Adrenal gland (tissue), 12 donors: ENCODE data around the gene NOC4L. TPM values are rescaled to one million over a fixed set of nuclear protein-coding genes. Genes with fewer than 3 reads are reported as not detected.

Source experiments
- DNase-seq, 7 donors: peaks; one replicate each; pipeline ENCODE4 v3.0.0-alpha.2; 2019 to 2020
- H3K27ac ChIP-seq, 5 donors: fragments of 200-600 bp; sonication (generic) in 4 of 5; 1 replicate in 3 of 5; 2 replicates in 2 of 5; pipeline versions ENCODE4 v1.5.1 to v1.8.0; 2016 to 2020; ENCODE audit warnings: mild to moderate bottlenecking in 1 of 5
- H3K27me3 ChIP-seq: fragments of 200-600 bp; 2 replicates; pipeline ENCODE4 v1.8.0; 2021
- H3K36me3 ChIP-seq, 2 donors: fragments of 200-600 bp; replicated peaks in 1 of 2; 1 replicate in 1 of 2; 2 replicates in 1 of 2; pipeline versions ENCODE4 v1.5.1 to v1.8.0; 2018 to 2022
- H3K4me1 ChIP-seq, 2 donors: fragments of 200-600 bp; replicated peaks in 1 of 2; 1 replicate in 1 of 2; 2 replicates in 1 of 2; pipeline versions ENCODE4 v1.5.1 to v1.8.0; 2018 to 2021
- H3K4me3 ChIP-seq, 4 donors: fragments of 200-600 bp; sonication (generic) in 3 of 4; one replicate each; pipeline ENCODE4 v1.5.1; 2016 to 2018
- H3K9me3 ChIP-seq, 3 donors: fragments of 200-600 bp; sonication (generic) in 1 of 3; replicated peaks in 1 of 3; 1 replicate in 2 of 3; 2 replicates in 1 of 3; pipeline versions ENCODE4 v1.5.1 to v1.8.0; 2016 to 2021
- CTCF ChIP-seq, 6 experiments: fragments of 450-650 bp in 4 of 6; fragments of 200-600 bp in 2 of 6; sonication (generic) in 1 of 6; IDR thresholded peaks; 1 replicate in 5 of 6; 2 replicates in 1 of 6; pipeline versions ENCODE4 v1.5.1 to v1.8.0; 2016 to 2021; ENCODE audit warnings: antibody characterized with exemption in 6 of 6, mild to moderate bottlenecking in 2 of 6, moderate library complexity in 1 of 6
- POLR2A ChIP-seq, 2 donors: fragments of 450-650 bp; IDR thresholded peaks; one replicate each; pipeline ENCODE4 v1.6.1; 2017; ENCODE audit warnings: antibody characterized with exemption in 2 of 2, mild to moderate bottlenecking in 2 of 2, moderate library complexity in 1 of 2
- WGBS, 4 donors: extraction: QIAGEN DNeasy Blood & Tissue Kit in 2 of 4; methylation state at CpG; one replicate each; pipeline versions ENCODE4 v1.1.5 to v1.1.7; 2013 to 2017; 5-methylcytosine and 5-hydroxymethylcytosine counted together
- intact Hi-C, 2 donors: fragments of 100-400 bp; cut with DNase I; formaldehyde crosslinking; loops; one replicate each; pipeline versions ENCODE4 v1.14.1 to v1.15.0; 2022 to 2023
- polyA plus RNA-seq, 3 donors: library from polyadenylated mRNA; stranded (reverse); fragments of 200-250 nt in 2 of 3; fragments of 350-450 nt in 1 of 3; fragmentation: Illumina TruSeq in 1 of 3; extraction: RNeasy Lipid Tissue Mini Kit (QIAGEN cat#74804) in 1 of 3; gene quantifications; one replicate each; pipeline ENCODE4 v1.2.3, GENCODE V29; 2013 to 2014
- total RNA-seq, 9 donors: library from RNA; depleted of rRNA in 4 of 9; stranded (reverse); fragments of >200 nt in 4 of 9; fragments of 120-200 nt in 1 of 9; fragmentation: NEBNext Ultra II Directional in 1 of 9; extraction: Animal tissue kit (Norgen Biotek cat#: 25700) in 1 of 9; gene quantifications; one replicate each; pipeline versions ENCODE4 v1.1.0 to v1.2.4, GENCODE V29; 2013 to 2023
- donor health status: healthy with polysubstance abuse.
- donor health status: Bipolar disorder and iron deficiency.
- donor health status: DM: yes; HTN: yes; CAD: no.
- donor health status: DM: no; HTN: no; CAD: no.
- donor health status: DM: no; HTN: no; CAD: no.
- donor health status: DM: yes; HTN: yes; CAD: no.

The NOC4L gene
- total and polyA plus RNA-seq, 12 donors, result 4.7 to 51.5 (median 17.5) TPM

- H3K9me3 ChIP-seq, result peaks cover 0 to 5% (median 0%) of the 10 kb centered on the region in 3 donors
- H3K36me3 ChIP-seq, result no peaks in the 10 kb centered on the region
- no peaks in the 10 kb centered on the region for H3K27me3 ChIP-seq
- no peak for DNase-seq
- intact Hi-C loops, result no loop called here
- 66 to 84% (median 76%) methylated on average over 19 to 32 of the region's 32 CpGs for WGBS, 4 donors
- H3K4me1 ChIP-seq, result no peaks in the 10 kb centered on the region
- H3K4me3 ChIP-seq, result no peak overlapping the region
- no peak overlapping the region for H3K27ac ChIP-seq
- TF ChIP-seq POLR2A (IDR thresholded peaks at IDR 0.05) (no peak), CTCF (IDR thresholded peaks at IDR 0.05) (no peak)
These were observed 52.0 kb downstream of the NOC4L start for GRCh38 chr12:132196038-132196872.

GRCh38 chr12:132196873-132197390 lies 52.7 kb downstream of the NOC4L start:
- DNase-seq, result no peak
- Histone ChIP-seq H3K4me1 (no peaks in the 10 kb centered on the region), H3K4me3 (no peak overlapping the region), H3K36me3 (no peaks in the 10 kb centered on the region), H3K27me3 (no peaks in the 10 kb centered on the region), H3K27ac (no peak overlapping the region), H3K9me3 (peaks cover 0 to 5% (median 0%) of the 10 kb centered on the region in 3 donors)
- intact Hi-C loops, result no loop called here
- TF ChIP-seq POLR2A (IDR thresholded peaks at IDR 0.05) (no peak), CTCF (IDR thresholded peaks at IDR 0.05) (no peak)
- 67 to 80% (median 75%) methylated on average over 5 to 22 of the region's 22 CpGs for WGBS, 4 donors

GRCh38 chr12:132197581-132198354 lies 53.5 kb downstream of the NOC4L start:
- Histone ChIP-seq H3K4me3 (no peak overlapping the region), H3K9me3 (peaks cover 0 to 5% (median 0%) of the 10 kb centered on the region in 3 donors), H3K27ac (no peak overlapping the region), H3K36me3 (no peaks in the 10 kb centered on the region), H3K27me3 (no peaks in the 10 kb centered on the region), H3K4me1 (no peaks in the 10 kb centered on the region)
- 77 to 89% (median 81%) methylated on average over 13 to 44 of the region's 44 CpGs for WGBS, 4 donors
- DNase-seq, result no peak
- intact Hi-C loops, result no loop called here
- TF ChIP-seq POLR2A (IDR thresholded peaks at IDR 0.05), result no peak
- TF ChIP-seq CTCF (IDR thresholded peaks at IDR 0.05), result no peak

- WGBS, 4 donors, result 63 to 88% (median 75%) methylated on average over 11 to 18 of the region's 18 CpGs
- H3K4me1 ChIP-seq, result no peaks in the 10 kb centered on the region
- TF ChIP-seq CTCF (IDR thresholded peaks at IDR 0.05) (no peak), POLR2A (IDR thresholded peaks at IDR 0.05) (no peak)
- DNase-seq, result no peak
- H3K36me3 ChIP-seq, result no peaks in the 10 kb centered on the region
- peaks cover 5% of the 10 kb centered on the region for H3K27me3 ChIP-seq
- H3K27ac ChIP-seq, result no peak overlapping the region
- no peak overlapping the region for H3K4me3 ChIP-seq
- H3K9me3 ChIP-seq, result no peaks in the 10 kb centered on the region
- intact Hi-C loops, result no loop called here
These were observed 54.8 kb downstream of the NOC4L start for GRCh38 chr12:132199101-132199500.
